ENCODE measurements around the gene RHEBL1. TPM values are rescaled to one million over a fixed set of nuclear protein-coding genes. Genes with fewer than 3 reads are reported as not detected.
A peak's percentile ranks its signal among the peaks of the same experiment; 100 is the strongest.

The RHEBL1 gene
- polyA plus RNA-seq, 4 donors = 1.5 to 2.2 (median 2.1) TPM

DNA sequence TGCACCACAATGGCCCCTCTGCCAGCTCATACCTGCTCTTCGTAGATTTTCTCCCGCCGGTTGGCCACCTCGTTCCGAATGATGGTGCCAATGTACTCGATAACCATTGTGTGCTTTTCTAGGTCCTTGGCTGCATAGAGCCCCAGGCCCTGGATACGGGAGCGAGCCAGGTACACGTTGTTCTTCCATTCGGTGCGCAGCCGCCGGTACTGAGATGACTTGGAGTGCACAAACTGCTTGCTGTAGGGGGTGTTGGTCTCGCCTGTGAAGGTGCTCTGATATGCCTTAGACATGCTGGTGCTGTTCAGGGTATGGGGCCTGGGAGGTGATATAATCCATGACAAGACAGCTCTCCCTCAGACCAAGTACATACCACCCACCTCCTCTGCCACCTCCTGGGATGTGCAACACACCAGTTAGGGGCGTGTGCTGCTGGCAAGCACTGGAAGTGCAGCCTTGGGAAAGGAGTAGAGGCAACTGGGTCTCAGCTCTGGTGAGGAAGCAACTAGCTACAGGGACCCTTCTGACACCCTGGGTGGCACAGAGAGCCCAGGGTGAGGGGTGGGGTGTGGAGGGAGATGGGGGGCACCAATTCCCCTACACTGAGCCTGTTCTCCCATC, 47.1 kb downstream of the RHEBL1 start:
- no peak for DNase-seq (ENCODE audit: low read depth in 4 of 4, low spot score in 3 of 4)

DNA sequence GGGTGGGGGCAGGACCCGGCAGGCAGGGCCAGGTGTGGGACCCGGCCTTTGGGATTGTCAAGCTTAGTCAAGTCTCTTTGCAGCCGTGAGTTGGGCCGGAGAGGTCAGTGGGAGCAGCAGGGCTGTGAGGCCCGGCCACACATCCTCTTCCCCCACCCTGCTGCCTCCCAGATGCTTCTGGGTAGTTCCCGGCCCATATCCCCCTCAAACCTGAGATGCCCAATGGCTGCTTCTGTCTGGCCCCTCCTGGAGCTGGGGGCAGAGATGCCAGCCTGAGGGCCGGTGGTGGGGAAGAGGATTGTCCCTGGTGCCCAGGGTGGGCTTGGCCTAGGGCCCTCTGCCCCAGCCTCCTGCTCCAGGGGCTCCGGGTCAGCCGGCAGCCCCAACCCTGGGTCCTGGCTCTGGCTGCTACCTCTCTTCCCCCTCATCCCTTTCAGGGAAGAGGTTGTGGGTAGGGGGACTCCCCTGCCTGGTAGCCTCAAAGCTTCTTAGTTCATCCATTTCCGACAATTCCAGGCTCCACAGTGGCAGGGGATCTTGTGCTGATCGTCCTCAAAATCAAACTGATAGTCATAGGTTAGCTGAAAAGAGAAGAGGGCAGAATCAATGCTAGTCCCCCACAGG, 48.4 kb downstream of the RHEBL1 start:
- no peak for DNase-seq (ENCODE audit: low read depth in 4 of 4, low spot score in 3 of 4)

DNA sequence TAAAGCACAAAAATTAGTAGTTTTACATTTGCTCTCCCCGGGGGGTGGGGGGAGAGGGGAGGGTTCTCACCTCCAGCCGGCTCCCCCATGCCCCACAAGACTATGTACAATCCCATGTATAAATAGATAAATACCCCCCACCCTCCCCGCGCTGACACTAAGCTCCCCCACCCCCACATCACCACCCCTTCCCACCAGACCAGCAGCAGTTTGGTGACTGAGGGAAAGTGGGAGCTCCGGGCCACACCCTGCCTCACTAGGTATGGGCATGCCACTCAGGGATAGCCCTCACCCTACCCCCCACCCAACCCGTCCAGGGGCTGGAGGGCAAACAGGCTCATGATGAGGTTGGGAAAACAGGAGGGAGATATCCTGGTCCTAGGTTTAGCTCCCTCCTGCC, 49.3 kb downstream of the RHEBL1 start:
- no peak for DNase-seq (ENCODE audit: low read depth in 4 of 4, low spot score in 3 of 4)

DNA sequence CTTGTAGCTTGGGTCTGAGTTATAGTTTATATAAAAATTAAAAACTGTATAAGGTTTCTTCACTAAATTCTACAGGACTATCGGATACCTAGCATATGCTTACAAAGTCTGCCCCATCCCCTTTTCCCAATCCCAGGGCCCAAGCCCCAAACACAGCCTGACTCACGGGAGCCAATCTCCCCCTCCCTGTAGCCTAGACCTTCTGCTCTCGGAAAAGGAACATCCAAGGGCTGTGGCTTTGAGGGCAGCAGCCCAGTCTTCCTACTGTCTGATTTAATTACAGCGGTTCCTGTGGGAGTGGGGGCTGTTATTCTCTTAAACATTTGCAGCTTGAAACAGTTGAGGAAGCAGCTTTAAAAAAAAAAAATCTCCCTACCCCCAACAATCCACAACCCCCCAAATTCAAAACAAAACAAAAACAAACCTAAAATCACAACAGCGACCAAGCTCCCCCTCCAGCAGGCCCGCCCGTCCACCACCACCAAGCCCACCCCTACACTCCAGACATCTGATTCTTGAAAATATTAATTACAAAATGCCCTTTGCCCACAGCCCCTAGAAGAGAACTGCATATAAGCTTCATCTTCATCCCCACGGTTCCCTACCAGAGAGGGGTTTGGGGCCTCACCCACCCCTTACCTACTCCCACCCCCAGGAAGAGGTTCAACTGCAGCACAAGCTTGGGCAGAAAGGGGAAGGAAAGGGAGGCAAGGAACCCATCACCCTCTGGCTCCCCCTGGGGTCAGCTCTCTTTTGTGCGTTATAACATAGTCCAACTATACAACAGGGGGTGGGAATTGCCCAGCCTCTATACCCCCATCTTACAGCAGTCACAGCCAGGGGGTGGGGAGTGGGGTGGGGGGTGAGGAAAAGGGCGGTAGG, 50.1 kb downstream of the RHEBL1 start:
- no peak for DNase-seq (ENCODE audit: low read depth in 4 of 4, low spot score in 3 of 4)

DNA sequence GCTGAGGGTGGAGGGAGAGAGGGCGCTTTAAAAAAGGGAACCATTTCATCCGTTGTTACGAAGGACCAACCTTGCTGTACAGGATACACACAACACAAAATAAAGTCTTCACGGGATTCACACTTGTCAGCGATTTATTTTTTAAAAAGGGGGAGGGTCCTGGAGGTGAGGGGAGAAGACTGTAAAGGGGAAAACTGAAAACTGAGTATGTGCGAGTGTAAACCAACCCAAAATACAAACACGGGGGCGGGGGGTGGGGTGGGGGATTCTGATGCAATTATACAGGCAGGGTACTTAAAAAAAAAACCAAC, 50.7 kb downstream of the RHEBL1 start:
- DNase-seq (ENCODE audit: low read depth in 4 of 4, low spot score in 3 of 4) = no peak

DNA sequence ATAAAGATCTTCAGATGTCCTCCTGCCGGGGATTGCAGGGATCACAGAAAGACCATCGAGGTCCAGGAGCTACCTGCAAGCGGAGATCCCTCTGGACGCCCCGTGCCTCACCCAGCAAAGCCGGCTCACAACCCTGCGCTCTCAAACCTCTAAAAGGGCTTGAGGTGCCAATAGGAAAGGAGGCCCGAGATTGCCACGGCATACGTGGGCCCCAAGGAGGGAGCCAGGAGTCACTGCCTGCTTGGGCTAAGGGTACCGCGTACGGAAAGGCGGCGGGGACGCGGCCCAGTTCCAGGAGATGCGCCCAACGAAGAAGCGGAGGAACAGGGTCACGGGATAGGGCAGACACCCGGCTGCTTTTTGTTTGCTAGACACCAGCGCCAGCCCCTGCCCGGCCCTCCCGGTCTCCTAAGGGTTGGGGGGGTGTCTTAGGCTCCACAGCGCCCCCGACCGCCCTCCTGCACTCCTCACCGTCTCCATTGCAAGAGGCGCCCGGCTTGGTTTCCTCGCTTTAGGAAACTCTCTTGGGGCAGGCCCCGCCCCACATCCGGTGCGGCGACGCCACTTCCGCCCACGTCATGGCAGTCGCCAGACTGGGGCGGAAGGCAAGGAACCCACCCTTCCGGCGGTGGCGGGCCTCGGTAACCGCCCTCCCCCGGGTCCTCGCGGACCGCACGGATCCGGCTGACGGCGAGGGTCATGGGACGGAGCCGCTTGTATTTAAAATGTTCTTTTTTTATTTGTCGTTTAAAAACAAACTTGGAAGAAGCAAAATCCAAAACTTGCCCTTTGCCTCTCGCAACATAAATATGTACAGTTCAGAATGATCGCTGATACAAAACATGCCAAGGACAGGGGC, 51.3 kb downstream of the RHEBL1 start, which contains the start of gene PRKAG1:
Gene PRKAG1, minus strand, starts transcription at position 516 of the 859 bp plus-strand sequence. Its CDS starts 36 bp downstream, at position 480.
- peak; percentile 92 to 96 (median 94) for DNase-seq (ENCODE audit: low read depth in 4 of 4, low spot score in 3 of 4)

DNA sequence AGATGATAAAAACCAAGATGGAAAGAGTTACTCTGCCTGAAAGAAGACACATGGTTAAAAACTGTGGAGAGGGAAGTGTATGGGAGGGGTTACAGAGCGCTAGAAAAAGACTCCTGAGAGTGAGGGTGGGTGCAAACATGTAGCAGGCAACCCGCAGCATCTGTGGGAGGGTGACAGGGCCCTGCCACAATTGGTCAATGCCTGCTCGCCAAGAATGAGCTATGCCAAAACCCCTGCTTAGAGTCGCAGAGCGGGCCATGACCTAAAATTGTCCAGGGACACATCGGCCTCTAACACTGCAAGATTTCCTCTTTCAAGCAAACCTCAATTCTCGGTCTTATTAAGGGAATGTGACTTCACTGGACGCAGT, 51.9 kb downstream of the RHEBL1 start:
- DNase-seq (ENCODE audit: low read depth in 4 of 4, low spot score in 3 of 4) = no peak

DNA sequence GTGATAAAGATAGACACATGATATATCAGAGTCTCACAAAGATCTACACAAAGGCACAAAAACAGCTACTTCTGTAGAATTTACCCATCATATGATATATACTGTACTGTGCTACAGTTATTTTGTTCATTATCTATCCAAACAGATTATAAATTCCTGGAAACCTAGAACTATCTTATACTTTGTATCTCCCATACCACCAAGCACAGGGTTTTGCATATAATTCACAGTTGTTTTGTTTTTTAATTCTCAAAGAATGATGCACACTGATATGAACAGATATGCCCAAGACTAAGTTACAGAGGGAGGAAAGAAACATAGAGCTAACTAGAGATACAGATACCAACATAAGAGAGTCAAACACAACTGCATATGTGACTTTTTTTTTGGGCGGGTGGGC, 54.6 kb downstream of the RHEBL1 start:
- DNase-seq (ENCODE audit: low read depth in 4 of 4, low spot score in 3 of 4) = no peak

Other genes starting within 250 kb of the RHEBL1 start
- gene DDX23, start 217.8 kb downstream of the RHEBL1 start, polyA plus RNA-seq (ENCODE audit: insufficient read length in 4 of 4) = 100 to 1,000 TPM in 2 of 4 donors, 10 to 100 TPM in 2; 86.1 to 106 (median 102) TPM
- gene RND1, start 204.1 kb downstream of the RHEBL1 start, polyA plus RNA-seq (ENCODE audit: insufficient read length in 4 of 4) = 1 to 10 TPM; 2.5 to 6.0 (median 3.0) TPM
- gene FKBP11, start 144.5 kb downstream of the RHEBL1 start, polyA plus RNA-seq (ENCODE audit: insufficient read length in 4 of 4) = 10 to 100 TPM; 11.6 to 44.7 (median 17.2) TPM
- 100 to 1,000 TPM in 3 of 4 donors, 10 to 100 TPM in 1; 96.2 to 138 (median 130) TPM for gene ARF3, start 112.5 kb downstream of the RHEBL1 start, polyA plus RNA-seq (ENCODE audit: insufficient read length in 4 of 4)
- gene WNT10B, start 98.2 kb downstream of the RHEBL1 start, polyA plus RNA-seq (ENCODE audit: insufficient read length in 4 of 4) = 1 to 10 TPM in 1 of 4 donors, under 1 TPM in 3; 0.11 to 4.4 (median 0.31) TPM
- not detected for gene WNT1, start 91.7 kb downstream of the RHEBL1 start, polyA plus RNA-seq (ENCODE audit: insufficient read length in 4 of 4)
- gene DDN, start 70.6 kb downstream of the RHEBL1 start, polyA plus RNA-seq (ENCODE audit: insufficient read length in 4 of 4) = 10 to 100 TPM in 3 of 4 donors, 1 to 10 TPM in 1; 1.2 to 83.4 (median 74.8) TPM
- 10 to 100 TPM; 59.6 to 82.0 (median 78.1) TPM for gene PRKAG1, start 51.2 kb downstream of the RHEBL1 start, polyA plus RNA-seq (ENCODE audit: insufficient read length in 4 of 4)
- 10 to 100 TPM; 33.9 to 60.7 (median 44.0) TPM for gene KMT2D, start 9.2 kb downstream of the RHEBL1 start, polyA plus RNA-seq (ENCODE audit: insufficient read length in 4 of 4)
- gene DHH, start 24.8 kb upstream of the RHEBL1 start, polyA plus RNA-seq (ENCODE audit: insufficient read length in 4 of 4) = under 1 TPM; 0.23 to 0.60 (median 0.44) TPM
- gene LMBR1L, start 40.9 kb upstream of the RHEBL1 start, polyA plus RNA-seq (ENCODE audit: insufficient read length in 4 of 4) = 100 to 1,000 TPM in 1 of 4 donors, 10 to 100 TPM in 3; 59.8 to 100 (median 80.3) TPM
- 1,000 to 10,000 TPM; 1,017 to 1,115 (median 1,046) TPM for gene TUBA1B, start 61.4 kb upstream of the RHEBL1 start, polyA plus RNA-seq (ENCODE audit: insufficient read length in 4 of 4)
- 1,000 to 10,000 TPM in 1 of 4 donors, 100 to 1,000 TPM in 3; 388 to 1,062 (median 458) TPM for gene TUBA1A, start 119.1 kb upstream of the RHEBL1 start, polyA plus RNA-seq (ENCODE audit: insufficient read length in 4 of 4)
- gene TUBA1C, start 195.1 kb upstream of the RHEBL1 start, polyA plus RNA-seq (ENCODE audit: insufficient read length in 4 of 4) = 100 to 1,000 TPM; 113 to 147 (median 127) TPM
- gene PRPH, start 225.2 kb upstream of the RHEBL1 start, polyA plus RNA-seq (ENCODE audit: insufficient read length in 4 of 4) = 1 to 10 TPM in 3 of 4 donors, under 1 TPM in 1; 0.29 to 5.8 (median 3.0) TPM

Data from left renal pelvis (tissue), 4 donors.